GM21529 (cell line): ENCODE data around the gene EHMT2.
"Not testable (repeated sequence)": the region's sequence is repeated elsewhere in the genome, so short reads cannot be mapped to it uniquely, and the experiment has no call there.

Experiments
- ATAC-seq: cut with Tn5 transposase; IDR thresholded peaks from one replicate; pipeline ENCODE4 v1.9.1; 2021; ENCODE audit not compliant: unreplicated experiment

Gene EHMT2

DNA sequence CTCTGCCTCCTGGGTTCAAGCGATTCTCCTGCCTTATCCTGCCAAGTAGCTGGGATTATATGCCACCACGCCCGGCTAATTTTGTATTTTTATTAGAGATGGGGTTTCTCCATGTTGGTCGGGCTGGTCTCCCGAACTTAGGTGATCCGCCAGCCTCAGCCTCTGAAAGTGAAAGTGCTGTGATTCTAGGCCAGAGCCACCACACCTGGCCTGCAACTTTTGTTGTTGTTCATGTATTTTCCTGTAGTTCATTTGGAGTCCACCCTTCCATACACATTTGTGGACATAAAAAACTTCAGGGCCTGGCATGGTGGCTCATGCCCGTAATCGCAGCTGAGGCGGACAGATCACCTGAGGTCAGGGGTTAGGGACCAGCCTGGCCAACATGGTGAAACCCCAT is 55.4 kb downstream of the EHMT2 start:
- ATAC-seq, result no peak

DNA sequence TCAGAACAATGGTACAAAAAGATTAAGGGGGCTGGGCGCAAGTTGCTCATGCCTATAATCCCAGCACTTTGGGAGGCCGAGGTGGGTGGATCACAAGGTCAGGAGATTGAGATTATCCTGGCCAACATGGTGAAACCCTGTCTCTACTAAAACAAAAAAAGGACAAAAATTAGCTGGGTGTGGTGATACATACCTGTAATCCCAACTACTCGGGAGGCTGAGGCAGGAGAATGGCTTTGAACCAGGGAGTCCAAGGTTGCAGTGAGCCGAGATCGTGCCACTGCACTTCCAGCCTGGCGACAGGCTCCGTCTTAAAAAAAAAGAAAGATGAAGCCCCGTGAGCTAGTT is 57.7 kb downstream of the EHMT2 start:
- not testable (repeated sequence) for ATAC-seq

DNA sequence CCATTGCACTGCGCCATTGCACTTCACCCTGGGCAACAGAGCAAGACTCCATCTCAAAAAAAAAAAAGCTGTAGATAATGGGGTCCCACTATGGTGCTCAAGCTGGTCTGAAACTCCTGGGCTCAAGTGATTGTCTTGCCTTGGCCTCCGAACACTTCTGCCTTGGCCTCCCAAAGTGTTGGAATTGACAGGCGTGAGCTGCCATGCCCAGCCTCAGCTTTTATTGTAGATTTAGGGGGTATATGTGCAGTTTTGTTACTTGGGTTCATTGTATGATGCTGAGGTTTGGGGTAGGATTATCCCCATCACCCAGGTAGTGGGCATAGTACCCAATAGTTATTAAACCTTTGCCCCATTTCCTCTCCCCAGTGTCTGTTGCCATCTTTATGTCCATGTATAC is 58.5 kb downstream of the EHMT2 start:
- ATAC-seq, result no peak

DNA sequence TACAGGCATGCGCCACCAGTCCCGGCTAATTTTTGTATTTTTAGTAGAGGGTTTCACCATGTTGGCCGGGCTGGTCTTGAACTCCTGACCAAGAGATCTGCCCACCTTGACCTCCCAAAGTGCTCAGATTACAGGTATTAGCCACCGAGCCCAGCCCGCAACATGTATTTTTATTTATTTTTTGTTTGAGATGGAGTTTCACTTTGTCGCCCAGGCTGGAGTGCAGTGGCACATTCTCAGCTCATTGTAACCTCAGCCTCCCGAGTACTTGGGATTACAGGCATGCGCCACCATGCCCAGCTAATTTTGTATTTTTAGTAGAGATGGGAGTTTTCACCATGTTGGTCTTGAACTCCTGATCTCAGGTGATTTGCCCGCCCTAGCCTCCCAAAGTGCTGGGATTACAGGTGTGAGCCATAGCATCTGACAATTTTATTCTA is 59.4 kb downstream of the EHMT2 start:
- not testable (repeated sequence) for ATAC-seq

DNA sequence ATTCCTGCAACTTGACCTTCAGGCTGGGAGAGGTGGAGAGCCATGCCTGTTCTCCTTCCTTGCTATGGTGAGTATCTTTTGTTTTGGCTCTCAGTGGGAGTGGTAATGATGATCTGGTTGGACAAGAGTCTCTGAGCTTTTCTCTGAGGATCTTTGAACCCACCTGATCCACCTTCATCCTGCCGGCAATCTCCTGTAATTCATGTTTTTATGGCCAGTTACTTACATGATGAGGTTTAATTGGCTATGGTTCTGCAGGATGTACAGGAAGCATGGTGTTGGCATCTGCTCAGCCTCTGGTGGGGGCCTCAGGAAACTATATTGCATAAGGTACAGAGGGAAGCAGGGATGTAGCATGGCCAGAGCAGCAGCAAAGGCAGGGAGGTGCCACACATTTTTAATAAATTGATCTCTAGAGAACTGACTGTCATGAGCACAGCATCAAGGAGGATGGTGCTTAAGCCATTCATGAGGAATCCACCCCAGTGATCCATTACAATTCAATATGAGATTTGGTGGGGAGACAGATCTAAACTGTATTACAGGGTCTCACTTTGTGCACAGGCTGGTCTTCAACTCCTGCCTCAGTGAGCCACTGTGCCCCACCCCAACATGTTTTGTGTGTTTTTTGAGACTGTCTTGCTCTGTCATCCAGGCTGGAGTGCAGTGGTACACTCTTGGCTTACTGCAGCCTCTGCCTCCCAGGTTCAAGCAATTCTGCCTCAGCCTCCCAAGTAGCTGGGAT is 60.0 kb downstream of the EHMT2 start:
- no peak for ATAC-seq

DNA sequence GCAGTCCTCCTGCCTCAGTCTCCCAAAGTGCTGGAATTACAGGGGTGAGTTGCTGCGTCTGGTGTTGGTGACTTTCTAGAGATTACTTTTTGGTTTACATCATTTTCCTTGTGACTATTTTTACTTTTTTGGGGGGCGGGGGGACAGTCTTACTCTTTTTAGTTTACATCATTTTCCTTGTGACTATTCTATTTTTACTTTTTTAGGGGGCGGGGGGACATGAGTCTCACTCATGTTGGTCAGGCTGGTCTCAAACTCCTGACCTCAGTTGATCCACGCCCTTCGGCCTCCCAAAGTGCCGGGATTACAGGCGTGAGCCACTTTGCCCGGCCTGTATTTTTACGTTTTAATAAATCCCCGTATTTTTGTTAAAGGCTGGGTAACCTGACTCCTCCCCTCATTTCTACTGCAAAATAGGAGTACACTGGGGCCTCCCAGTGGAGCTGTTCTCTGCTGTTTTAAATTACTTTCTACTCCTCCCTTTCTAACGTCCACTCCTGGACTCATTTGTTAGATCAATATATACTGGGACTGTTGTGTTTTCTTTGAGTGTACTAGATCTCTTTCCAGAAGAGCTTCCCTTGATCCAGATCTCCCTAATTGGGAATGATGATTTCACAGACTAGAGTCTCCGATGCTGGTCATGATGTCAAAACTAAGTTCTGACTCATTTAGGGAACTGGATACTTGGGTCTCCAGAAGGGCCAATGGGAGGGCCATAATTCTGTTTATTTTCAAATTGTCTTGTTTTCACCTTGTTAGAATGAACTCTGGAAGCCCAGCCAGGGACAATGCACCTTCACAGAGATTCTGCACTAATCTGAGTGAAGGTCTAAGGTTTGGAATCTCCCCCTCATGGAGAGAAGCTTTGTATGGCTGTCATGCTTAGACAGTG is 60.8 kb downstream of the EHMT2 start:
- ATAC-seq, result no peak

DNA sequence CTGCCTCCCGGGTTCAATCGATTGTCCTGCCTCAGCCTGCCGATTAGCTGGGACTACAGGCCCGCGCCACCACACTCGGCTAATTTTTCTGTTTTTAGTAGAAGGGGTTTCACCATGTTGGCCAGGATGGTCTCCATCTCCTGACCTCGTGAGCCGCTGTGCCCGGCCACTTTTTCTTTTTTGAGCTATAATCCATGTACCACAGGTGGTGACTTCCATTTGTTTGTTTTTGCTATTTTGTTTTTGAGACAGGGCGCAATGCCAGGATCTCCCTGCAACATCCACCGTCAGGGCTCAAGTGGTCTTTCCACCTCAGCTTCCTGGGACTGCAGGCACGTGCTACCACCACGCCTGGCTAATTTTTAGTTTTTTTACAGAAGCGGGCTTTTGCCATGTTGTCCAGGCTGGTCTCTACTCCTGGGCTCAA is 61.4 kb downstream of the EHMT2 start:
- no peak for ATAC-seq

DNA sequence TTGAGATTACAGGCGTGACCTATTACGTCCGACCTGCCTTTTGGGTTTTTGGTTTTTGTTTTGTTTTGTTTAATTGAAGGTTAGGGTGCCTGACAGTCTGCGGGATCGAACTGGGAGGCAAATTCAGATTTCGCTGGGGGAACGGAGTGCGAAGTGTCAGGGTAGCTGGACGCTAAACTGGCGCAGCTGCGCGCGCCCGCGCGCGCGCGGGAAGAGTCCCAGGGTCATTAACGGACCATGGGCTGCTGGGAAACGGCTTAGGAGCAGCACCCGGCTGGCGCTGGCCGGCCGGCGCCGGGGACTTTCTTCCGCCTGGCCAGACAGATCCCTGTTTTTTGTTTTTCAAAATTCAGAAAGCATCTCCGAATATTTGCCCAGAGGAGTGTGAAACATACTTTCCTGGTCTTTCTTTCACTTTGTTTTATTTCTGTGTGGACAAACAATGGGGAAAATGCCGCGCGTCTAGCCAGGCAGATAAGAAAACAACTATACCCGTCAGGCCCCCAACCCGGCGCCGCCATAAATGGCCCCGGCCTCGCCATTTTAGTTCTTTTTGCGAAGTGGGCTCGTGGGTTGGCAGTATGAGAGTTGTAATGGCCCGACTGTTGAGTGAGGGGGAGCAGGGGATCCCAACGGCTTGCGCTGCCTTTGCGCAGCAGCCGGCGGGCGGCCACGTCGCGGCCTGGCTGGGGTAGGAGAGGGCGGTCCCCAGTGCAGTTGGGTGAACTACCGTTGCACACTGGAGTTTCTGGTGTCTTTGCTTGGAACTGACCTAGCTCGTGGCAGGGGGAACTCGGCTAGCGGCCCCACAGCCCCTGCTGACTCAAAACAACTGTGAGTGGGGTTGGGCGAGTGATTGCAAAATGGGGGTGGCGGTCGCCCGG is 62.9 kb downstream of the EHMT2 start:
- ATAC-seq, result no peak

DNA sequence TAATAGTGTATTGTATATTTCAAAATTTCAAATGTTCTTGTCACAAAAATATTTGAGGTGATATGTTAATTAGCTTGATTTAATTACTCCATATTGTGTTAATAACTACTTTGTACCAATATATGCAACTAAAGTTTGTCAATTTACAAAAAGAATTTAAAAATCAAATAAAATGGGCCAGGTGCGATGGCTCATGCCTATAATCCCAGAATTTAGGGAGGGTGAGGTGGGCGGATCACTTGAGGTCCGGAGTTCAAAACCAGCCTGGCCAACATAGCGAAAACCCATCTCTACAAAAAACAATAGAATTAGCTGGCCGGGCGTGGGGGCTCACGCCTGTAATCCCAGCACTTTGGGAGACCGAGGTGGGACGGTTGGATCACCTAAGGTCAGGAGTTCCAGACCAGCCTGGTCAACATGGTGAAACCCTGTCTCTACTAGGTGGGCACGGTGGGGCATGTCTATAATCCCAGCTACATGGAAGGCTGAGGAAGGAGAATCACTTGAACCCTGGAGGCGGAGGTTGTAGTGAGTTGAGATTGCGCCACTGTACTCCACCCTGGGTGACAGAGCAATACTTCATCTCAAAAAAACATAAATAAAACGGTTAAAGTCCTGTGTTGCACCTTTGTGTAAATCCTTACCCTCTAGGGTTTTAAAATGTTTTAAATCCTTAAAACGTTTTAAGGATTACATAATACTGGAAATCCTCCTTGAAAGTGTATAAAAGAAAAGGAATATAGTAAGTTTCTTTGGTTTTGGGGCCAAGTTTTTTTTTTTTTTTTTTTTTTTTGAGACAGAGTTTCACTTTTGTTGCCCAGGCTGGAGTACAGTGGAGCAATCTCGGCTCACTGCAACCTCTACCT is 65.9 kb downstream of the EHMT2 start:
- ATAC-seq, result no peak

DNA sequence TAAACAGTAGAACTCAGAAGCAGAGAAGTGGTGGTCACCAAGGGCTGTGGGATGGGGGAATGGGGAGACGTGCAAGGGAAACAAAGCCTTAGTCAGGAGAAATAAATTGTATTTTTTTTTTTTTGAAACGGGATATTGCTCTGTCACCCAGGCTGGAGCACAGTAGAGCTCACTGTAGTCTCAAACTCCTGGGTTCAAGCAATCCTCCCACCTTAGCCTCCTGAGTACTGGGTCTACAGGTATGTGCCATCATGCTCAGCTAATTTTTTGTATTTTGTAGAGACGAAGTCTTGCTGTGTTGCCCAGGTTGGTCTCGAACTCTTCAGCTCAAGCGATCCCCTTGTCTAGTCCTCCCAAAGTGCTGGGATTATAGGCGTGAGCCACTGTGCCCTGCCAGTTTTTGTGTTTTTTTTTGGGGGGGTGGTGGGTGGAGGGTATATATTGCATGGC is 66.6 kb downstream of the EHMT2 start:
- no peak for ATAC-seq
